Measurements from ENCODE around the gene ABHD14A.
A peak's percentile ranks its signal among the peaks of the same experiment; 100 is the strongest.

Gene ABHD14A

DNA sequence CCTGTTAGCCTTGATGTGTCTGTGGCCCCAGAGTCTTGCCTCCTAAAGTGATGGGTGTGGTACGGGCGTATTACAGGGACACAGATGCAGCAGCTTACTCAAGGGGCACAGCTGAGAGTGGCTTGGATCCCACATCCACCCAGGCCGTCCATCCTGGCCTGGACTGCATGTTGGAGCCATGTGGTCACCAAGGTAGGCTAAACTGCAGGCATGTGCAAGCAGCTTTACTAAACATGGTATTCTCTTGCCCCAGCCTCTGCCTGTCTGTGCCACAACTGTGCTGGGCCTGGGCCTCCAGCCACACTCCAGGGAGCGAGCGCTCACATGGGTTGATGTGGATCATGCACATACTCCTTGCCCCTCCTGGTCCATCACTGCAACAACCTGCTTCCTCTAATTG, 25.7 kb upstream of the ABHD14A start:
- ATAC-seq = no peak
- TF ChIP-seq CSDC2 (CRISPR knock-in tag; IDR thresholded peaks at IDR 0.05) = no peak

DNA sequence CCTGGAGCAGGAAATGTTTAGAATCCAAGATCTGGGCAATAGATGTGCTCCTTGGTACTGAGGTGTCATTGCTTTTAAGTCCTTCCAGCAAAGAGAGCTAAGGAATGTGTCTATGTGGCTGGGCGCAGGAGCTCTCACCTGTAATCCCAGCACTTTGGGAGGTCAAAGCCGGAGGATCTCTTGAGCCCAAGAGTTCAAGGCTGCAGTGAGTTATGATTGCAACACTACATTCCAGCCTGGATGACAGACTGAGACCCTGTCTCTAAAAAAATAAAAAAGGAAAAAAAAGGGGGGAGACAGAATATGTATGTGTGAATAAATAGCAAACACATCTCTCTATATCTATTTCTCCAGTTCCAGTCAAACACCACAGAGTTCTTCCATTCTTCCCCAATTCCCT, 24.0 kb upstream of the ABHD14A start:
- no peak for ATAC-seq
- TF ChIP-seq, protein P1, sequence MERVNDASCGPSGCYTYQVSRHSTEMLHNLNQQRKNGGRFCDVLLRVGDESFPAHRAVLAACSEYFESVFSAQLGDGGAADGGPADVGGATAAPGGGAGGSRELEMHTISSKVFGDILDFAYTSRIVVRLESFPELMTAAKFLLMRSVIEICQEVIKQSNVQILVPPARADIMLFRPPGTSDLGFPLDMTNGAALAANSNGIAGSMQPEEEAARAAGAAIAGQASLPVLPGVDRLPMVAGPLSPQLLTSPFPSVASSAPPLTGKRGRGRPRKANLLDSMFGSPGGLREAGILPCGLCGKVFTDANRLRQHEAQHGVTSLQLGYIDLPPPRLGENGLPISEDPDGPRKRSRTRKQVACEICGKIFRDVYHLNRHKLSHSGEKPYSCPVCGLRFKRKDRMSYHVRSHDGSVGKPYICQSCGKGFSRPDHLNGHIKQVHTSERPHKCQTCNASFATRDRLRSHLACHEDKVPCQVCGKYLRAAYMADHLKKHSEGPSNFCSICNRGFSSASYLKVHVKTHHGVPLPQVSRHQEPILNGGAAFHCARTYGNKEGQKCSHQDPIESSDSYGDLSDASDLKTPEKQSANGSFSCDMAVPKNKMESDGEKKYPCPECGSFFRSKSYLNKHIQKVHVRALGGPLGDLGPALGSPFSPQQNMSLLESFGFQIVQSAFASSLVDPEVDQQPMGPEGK (CRISPR knock-in tag; IDR thresholded peaks at IDR 0.05; ENCODE audit: borderline replicate concordance) = no peak

DNA sequence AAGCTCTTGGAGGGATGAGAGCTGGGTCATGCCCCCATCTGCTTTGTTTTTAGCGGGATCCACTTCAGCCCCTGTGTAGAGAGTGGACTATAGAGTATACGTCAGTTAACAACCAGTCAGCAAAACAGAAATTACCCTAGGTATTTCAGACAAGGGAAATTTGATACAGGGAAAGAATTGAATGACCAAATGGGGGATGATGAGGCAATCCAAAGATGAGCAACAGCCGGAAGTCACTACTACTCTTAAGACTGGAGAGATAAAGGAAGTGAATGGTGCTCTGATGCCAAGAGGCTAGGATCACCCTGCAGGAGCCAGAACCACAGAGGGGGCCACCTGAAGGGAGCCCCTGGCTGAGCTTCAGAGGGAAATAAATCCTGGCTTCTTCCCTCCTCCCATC, 21.4 kb upstream of the ABHD14A start:
- TF ChIP-seq RARB (CRISPR knock-in tag; IDR thresholded peaks at IDR 0.05) (no peak), TCF4 (CRISPR knock-in tag; IDR thresholded peaks at IDR 0.05; ENCODE audit: borderline replicate concordance) (no peak), ESRRG (CRISPR knock-in tag; IDR thresholded peaks at IDR 0.05) (no peak), ZNF565 (CRISPR knock-in tag; conservative IDR thresholded peaks at IDR 0.05; ENCODE audit: low read depth) (no peak), ZNF70 (CRISPR knock-in tag; IDR thresholded peaks at IDR 0.05) (no peak), CSDC2 (CRISPR knock-in tag; IDR thresholded peaks at IDR 0.05) (no peak), BACH2 (CRISPR knock-in tag; IDR thresholded peaks at IDR 0.05; ENCODE audit: borderline replicate concordance) (no peak), ZFP3 (CRISPR knock-in tag; IDR thresholded peaks at IDR 0.05) (no peak), PPARA (CRISPR knock-in tag; IDR thresholded peaks at IDR 0.05; ENCODE audit: borderline replicate concordance) (no peak), ZC3H10 (CRISPR knock-in tag; IDR thresholded peaks at IDR 0.05) (no peak)
- TF ChIP-seq, protein P2, sequence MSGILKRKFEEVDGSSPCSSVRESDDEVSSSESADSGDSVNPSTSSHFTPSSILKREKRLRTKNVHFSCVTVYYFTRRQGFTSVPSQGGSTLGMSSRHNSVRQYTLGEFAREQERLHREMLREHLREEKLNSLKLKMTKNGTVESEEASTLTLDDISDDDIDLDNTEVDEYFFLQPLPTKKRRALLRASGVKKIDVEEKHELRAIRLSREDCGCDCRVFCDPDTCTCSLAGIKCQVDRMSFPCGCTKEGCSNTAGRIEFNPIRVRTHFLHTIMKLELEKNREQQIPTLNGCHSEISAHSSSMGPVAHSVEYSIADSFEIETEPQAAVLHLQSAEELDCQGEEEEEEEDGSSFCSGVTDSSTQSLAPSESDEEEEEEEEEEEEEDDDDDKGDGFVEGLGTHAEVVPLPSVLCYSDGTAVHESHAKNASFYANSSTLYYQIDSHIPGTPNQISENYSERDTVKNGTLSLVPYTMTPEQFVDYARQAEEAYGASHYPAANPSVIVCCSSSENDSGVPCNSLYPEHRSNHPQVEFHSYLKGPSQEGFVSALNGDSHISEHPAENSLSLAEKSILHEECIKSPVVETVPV (CRISPR knock-in tag; IDR thresholded peaks at IDR 0.05) = no peak
- TF ChIP-seq, protein P3, sequence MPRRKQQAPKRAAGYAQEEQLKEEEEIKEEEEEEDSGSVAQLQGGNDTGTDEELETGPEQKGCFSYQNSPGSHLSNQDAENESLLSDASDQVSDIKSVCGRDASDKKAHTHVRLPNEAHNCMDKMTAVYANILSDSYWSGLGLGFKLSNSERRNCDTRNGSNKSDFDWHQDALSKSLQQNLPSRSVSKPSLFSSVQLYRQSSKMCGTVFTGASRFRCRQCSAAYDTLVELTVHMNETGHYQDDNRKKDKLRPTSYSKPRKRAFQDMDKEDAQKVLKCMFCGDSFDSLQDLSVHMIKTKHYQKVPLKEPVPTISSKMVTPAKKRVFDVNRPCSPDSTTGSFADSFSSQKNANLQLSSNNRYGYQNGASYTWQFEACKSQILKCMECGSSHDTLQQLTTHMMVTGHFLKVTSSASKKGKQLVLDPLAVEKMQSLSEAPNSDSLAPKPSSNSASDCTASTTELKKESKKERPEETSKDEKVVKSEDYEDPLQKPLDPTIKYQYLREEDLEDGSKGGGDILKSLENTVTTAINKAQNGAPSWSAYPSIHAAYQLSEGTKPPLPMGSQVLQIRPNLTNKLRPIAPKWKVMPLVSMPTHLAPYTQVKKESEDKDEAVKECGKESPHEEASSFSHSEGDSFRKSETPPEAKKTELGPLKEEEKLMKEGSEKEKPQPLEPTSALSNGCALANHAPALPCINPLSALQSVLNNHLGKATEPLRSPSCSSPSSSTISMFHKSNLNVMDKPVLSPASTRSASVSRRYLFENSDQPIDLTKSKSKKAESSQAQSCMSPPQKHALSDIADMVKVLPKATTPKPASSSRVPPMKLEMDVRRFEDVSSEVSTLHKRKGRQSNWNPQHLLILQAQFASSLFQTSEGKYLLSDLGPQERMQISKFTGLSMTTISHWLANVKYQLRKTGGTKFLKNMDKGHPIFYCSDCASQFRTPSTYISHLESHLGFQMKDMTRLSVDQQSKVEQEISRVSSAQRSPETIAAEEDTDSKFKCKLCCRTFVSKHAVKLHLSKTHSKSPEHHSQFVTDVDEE (CRISPR knock-in tag; IDR thresholded peaks at IDR 0.05) = no peak
- TF ChIP-seq, protein P4, sequence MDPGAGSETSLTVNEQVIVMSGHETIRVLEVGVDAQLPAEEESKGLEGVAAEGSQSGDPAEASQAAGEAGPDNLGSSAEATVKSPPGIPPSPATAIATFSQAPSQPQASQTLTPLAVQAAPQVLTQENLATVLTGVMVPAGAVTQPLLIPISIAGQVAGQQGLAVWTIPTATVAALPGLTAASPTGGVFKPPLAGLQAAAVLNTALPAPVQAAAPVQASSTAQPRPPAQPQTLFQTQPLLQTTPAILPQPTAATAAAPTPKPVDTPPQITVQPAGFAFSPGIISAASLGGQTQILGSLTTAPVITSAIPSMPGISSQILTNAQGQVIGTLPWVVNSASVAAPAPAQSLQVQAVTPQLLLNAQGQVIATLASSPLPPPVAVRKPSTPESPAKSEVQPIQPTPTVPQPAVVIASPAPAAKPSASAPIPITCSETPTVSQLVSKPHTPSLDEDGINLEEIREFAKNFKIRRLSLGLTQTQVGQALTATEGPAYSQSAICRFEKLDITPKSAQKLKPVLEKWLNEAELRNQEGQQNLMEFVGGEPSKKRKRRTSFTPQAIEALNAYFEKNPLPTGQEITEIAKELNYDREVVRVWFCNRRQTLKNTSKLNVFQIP (CRISPR knock-in tag; IDR thresholded peaks at IDR 0.05; ENCODE audit: borderline replicate concordance, low read depth) = no peak
- ATAC-seq = peak; percentile 69

DNA sequence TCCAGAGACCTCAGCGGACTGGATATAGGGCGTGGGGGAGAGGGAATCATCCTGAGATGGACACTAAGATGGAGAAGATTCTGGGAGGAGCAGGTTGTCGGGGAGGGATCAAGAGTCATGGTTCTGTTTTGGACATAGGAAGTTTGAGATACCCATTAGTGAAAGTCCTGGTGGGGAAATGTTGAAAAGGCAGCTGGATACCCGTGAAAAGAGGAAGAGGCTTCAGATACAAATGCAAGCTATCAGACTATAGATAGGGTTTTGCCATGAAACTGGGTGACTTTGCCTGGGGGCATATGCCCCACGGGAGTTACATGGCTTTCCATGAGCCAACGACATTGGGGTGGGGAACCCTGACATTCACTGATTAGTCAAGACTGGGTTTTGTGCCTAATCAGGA, 20.8 kb upstream of the ABHD14A start:
- ATAC-seq = no peak
- TF ChIP-seq, protein P5, sequence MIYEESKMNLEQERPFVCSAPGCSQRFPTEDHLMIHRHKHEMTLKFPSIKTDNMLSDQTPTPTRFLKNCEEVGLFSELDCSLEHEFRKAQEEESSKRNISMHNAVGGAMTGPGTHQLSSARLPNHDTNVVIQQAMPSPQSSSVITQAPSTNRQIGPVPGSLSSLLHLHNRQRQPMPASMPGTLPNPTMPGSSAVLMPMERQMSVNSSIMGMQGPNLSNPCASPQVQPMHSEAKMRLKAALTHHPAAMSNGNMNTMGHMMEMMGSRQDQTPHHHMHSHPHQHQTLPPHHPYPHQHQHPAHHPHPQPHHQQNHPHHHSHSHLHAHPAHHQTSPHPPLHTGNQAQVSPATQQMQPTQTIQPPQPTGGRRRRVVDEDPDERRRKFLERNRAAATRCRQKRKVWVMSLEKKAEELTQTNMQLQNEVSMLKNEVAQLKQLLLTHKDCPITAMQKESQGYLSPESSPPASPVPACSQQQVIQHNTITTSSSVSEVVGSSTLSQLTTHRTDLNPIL (CRISPR knock-in tag; IDR thresholded peaks at IDR 0.05; ENCODE audit: low read depth) = no peak
- TF ChIP-seq ARNTL (CRISPR knock-in tag; IDR thresholded peaks at IDR 0.05; ENCODE audit: borderline replicate concordance, low read depth) (no peak), ZNF70 (CRISPR knock-in tag; IDR thresholded peaks at IDR 0.05) (no peak), TOX (CRISPR knock-in tag; IDR thresholded peaks at IDR 0.05; ENCODE audit: borderline replicate concordance) (no peak), ZC3H10 (CRISPR knock-in tag; IDR thresholded peaks at IDR 0.05) (no peak), TCF4 (CRISPR knock-in tag; IDR thresholded peaks at IDR 0.05; ENCODE audit: borderline replicate concordance) (no peak), ZNF8 (CRISPR knock-in tag; IDR thresholded peaks at IDR 0.05) (no peak), RARB (CRISPR knock-in tag; IDR thresholded peaks at IDR 0.05) (no peak), ZFP3 (CRISPR knock-in tag; IDR thresholded peaks at IDR 0.05) (no peak)
- TF ChIP-seq, protein P3 (CRISPR knock-in tag; IDR thresholded peaks at IDR 0.05) = no peak

All from SK-N-SH treated with all-trans-retinoic acid at 6 μM for 48 hours (cell line).